CD8-positive, alpha-beta memory T cell (primary cell): ENCODE data around the gene EXOC4. TPM values are rescaled to one million over a fixed set of nuclear protein-coding genes. Genes with fewer than 3 reads are reported as not detected.

Source experiments
- CTCF ChIA-PET: fragments of 350-600 bp; sonication (Branson Sonifier 250); formaldehyde crosslinking; loops from one replicate; lab custom pipeline; 2021; ENCODE audit warnings: antibody characterized with exemption; lab: Charles Lee
- POLR2A ChIA-PET: fragments of 350-600 bp; sonication (Branson Sonifier 250); formaldehyde crosslinking; loops from one replicate; lab custom pipeline; 2021; ENCODE audit warnings: antibody characterized with exemption; lab: Charles Lee
- DNase-seq, 5 donors: peaks; one replicate each; pipeline versions ENCODE4 v3.0.0 to v3.0.0-alpha.2; 2020 to 2022; ENCODE audit warnings: mixed read lengths in 1 of 5
- H3K27ac ChIP-seq: one replicate; pipeline ENCODE4 v1.7.0; 2013; ENCODE audit warnings: low read depth, mild to moderate bottlenecking, low read length, moderate library complexity
- H3K27me3 ChIP-seq: 2 replicates; pipeline ENCODE4 v1.7.0; 2013; ENCODE audit warnings: low read length, mild to moderate bottlenecking; ENCODE audit not compliant: insufficient read depth, poor library complexity, severe bottlenecking
- H3K36me3 ChIP-seq: 2 replicates; pipeline ENCODE4 v1.7.0; 2013; ENCODE audit warnings: mild to moderate bottlenecking, low read length, moderate library complexity; ENCODE audit not compliant: insufficient read depth
- H3K4me1 ChIP-seq: 2 replicates; pipeline ENCODE4 v1.7.0; 2013; ENCODE audit warnings: mild to moderate bottlenecking, low read length, moderate library complexity; ENCODE audit not compliant: insufficient read depth
- H3K4me3 ChIP-seq: 2 replicates; pipeline ENCODE4 v1.7.0; 2013; ENCODE audit warnings: mild to moderate bottlenecking, low read length
- H3K9me3 ChIP-seq: 2 replicates; pipeline ENCODE4 v1.7.0; 2013; ENCODE audit warnings: mild to moderate bottlenecking, low read length
- H3K27ac Mint-ChIP-seq, 8 donors: one replicate each; pipeline ENCODE4 v1.8.0; 2020 to 2021; ENCODE audit warnings: mixed read lengths in 8 of 8, mild to moderate bottlenecking in 6 of 8, inconsistent platforms in 3 of 8, moderate library complexity in 3 of 8
- H3K27me3 Mint-ChIP-seq, 2 donors: one replicate each; pipeline ENCODE4 v1.8.0; 2020 to 2021; ENCODE audit warnings: mixed read lengths in 2 of 2, mild to moderate bottlenecking in 1 of 2, moderate library complexity in 1 of 2
- H3K36me3 Mint-ChIP-seq, 3 donors: one replicate each; pipeline ENCODE4 v1.8.0; 2020 to 2021; ENCODE audit warnings: mixed read lengths in 3 of 3, inconsistent platforms in 1 of 3, mild to moderate bottlenecking in 1 of 3
- H3K4me1 Mint-ChIP-seq, 3 donors: one replicate each; pipeline ENCODE4 v1.8.0; 2020 to 2021; ENCODE audit warnings: mixed read lengths in 3 of 3, inconsistent platforms in 1 of 3, mild to moderate bottlenecking in 1 of 3
- H3K4me3 Mint-ChIP-seq, 7 donors: one replicate each; pipeline ENCODE4 v1.8.0; 2020 to 2021; ENCODE audit warnings: mixed read lengths in 7 of 7, mild to moderate bottlenecking in 6 of 7, moderate library complexity in 4 of 7, inconsistent platforms in 2 of 7
- H3K9me3 Mint-ChIP-seq, 5 donors: one replicate each; pipeline ENCODE4 v1.8.0; 2020 to 2022; ENCODE audit warnings: mixed read lengths in 5 of 5, mild to moderate bottlenecking in 3 of 5, moderate library complexity in 2 of 5, inconsistent platforms in 1 of 5
- polyA plus RNA-seq: library from polyadenylated mRNA; unstranded; fragments of 300-500 nt; fragmentation: Illumina TruSeq; gene quantifications from one replicate; pipeline ENCODE4 v1.2.3, GENCODE V29; 2021
- total RNA-seq, 2 experiments: library from RNA; stranded (reverse); gene quantifications; one replicate each; pipeline ENCODE4 v1.2.3, GENCODE V29; 2021

The EXOC4 gene
- total and polyA plus RNA-seq, 3 experiments from 2014 or later: 34.5 to 53.2 (median 50.3) TPM

- no peak for DNase-seq
- Histone ChIP-seq H3K9me3 (no peaks in the 10 kb centered on the region), H3K4me1 (no peaks in the 10 kb centered on the region), H3K36me3 (no peaks in the 10 kb centered on the region), H3K27me3 (no peaks in the 10 kb centered on the region), H3K4me3 (no peak overlapping the region), H3K27ac (no peak overlapping the region)
- Mint-ChIP-seq H3K27ac (no peak overlapping the region), H3K27me3 (peaks cover 0 to 1% of the 10 kb centered on the region in 2 donors), H3K9me3 (no peaks in the 10 kb centered on the region), H3K4me3 (no peak overlapping the region), H3K36me3 (peaks cover 6 to 24% (median 13%) of the 10 kb centered on the region in 3 donors), H3K4me1 (peaks cover 0 to 4% (median 0%) of the 10 kb centered on the region in 3 donors)
- POLR2A ChIA-PET: no interaction called here
- CTCF ChIA-PET: no interaction called here
Observed at GRCh38 chr7:133517766-133518165, 264.9 kb downstream of the EXOC4 start.

GRCh38 chr7:133518718-133519117 is 265.8 kb downstream of the EXOC4 start:
- no peaks in the 10 kb centered on the region for H3K9me3 ChIP-seq
- CTCF ChIA-PET: no interaction called here
- DNase-seq: no peak
- Mint-ChIP-seq H3K27ac (no peak overlapping the region), H3K4me3 (no peak overlapping the region), H3K27me3 (peaks cover 0 to 1% of the 10 kb centered on the region in 2 donors), H3K4me1 (peaks cover 0 to under 1% (median 0%) of the 10 kb centered on the region in 3 donors), H3K36me3 (peaks cover 6 to 21% (median 11%) of the 10 kb centered on the region in 3 donors), H3K9me3 (no peaks in the 10 kb centered on the region)
- no peaks in the 10 kb centered on the region for H3K4me1 ChIP-seq
- POLR2A ChIA-PET: no interaction called here
- H3K27ac ChIP-seq: no peak overlapping the region
- H3K36me3 ChIP-seq: no peaks in the 10 kb centered on the region
- no peaks in the 10 kb centered on the region for H3K27me3 ChIP-seq
- H3K4me3 ChIP-seq: no peak overlapping the region

GRCh38 chr7:133520248-133520647 is 267.4 kb downstream of the EXOC4 start:
- H3K27me3 ChIP-seq: no peaks in the 10 kb centered on the region
- no peak for DNase-seq
- no peak overlapping the region for H3K4me3 ChIP-seq
- Mint-ChIP-seq H3K36me3 (peaks cover 4 to 25% (median 10%) of the 10 kb centered on the region in 3 donors), H3K9me3 (no peaks in the 10 kb centered on the region), H3K4me3 (no peak overlapping the region), H3K27me3 (peaks cover 0 to 1% of the 10 kb centered on the region in 2 donors), H3K4me1 (peaks cover 0 to 5% (median 0%) of the 10 kb centered on the region in 3 donors), H3K27ac (no peak overlapping the region)
- no peaks in the 10 kb centered on the region for H3K4me1 ChIP-seq
- ChIA-PET POLR2A (no interaction called here), CTCF (no interaction called here)
- no peak overlapping the region for H3K27ac ChIP-seq
- no peaks in the 10 kb centered on the region for H3K36me3 ChIP-seq
- H3K9me3 ChIP-seq: no peaks in the 10 kb centered on the region

- H3K27ac Mint-ChIP-seq: no peak overlapping the region
- Histone ChIP-seq H3K27me3 (no peaks in the 10 kb centered on the region), H3K27ac (no peak overlapping the region), H3K9me3 (no peaks in the 10 kb centered on the region), H3K36me3 (no peaks in the 10 kb centered on the region), H3K4me3 (no peak overlapping the region), H3K4me1 (no peaks in the 10 kb centered on the region)
- H3K27me3 Mint-ChIP-seq: no peaks in the 10 kb centered on the region
- peaks cover 1 to 19% (median 5%) of the 10 kb centered on the region in 3 donors for H3K36me3 Mint-ChIP-seq
- H3K9me3 Mint-ChIP-seq: no peaks in the 10 kb centered on the region
- no peak overlapping the region for H3K4me3 Mint-ChIP-seq
- peaks cover 0 to 5% (median 0%) of the 10 kb centered on the region in 3 donors for H3K4me1 Mint-ChIP-seq
- POLR2A ChIA-PET: no interaction called here
- no peak for DNase-seq
- CTCF ChIA-PET: no interaction called here
Observed at GRCh38 chr7:133522501-133522900, 269.6 kb downstream of the EXOC4 start.

GRCh38 chr7:133528796-133529195 is 275.9 kb downstream of the EXOC4 start:
- no peak overlapping the region for H3K27ac Mint-ChIP-seq
- no peaks in the 10 kb centered on the region for H3K9me3 ChIP-seq

GRCh38 chr7:133529861-133530260 is 277.0 kb downstream of the EXOC4 start:
- Mint-ChIP-seq H3K4me1 (peaks cover 0 to under 1% (median 0%) of the 10 kb centered on the region in 3 donors), H3K36me3 (peaks cover 2 to 7% (median 7%) of the 10 kb centered on the region in 3 donors), H3K27ac (no peak overlapping the region), H3K27me3 (no peaks in the 10 kb centered on the region), H3K4me3 (no peak overlapping the region), H3K9me3 (no peaks in the 10 kb centered on the region)
- no peaks in the 10 kb centered on the region for H3K4me1 ChIP-seq
- DNase-seq: no peak
- no peaks in the 10 kb centered on the region for H3K36me3 ChIP-seq
- no peak overlapping the region for H3K4me3 ChIP-seq
- H3K27me3 ChIP-seq: no peaks in the 10 kb centered on the region
- POLR2A ChIA-PET: no interaction called here
- H3K27ac ChIP-seq: no peak overlapping the region
- H3K9me3 ChIP-seq: no peaks in the 10 kb centered on the region
- CTCF ChIA-PET: no interaction called here

More at GRCh38 chr7:133528796-133529195, 275.9 kb downstream of the EXOC4 start:
- Histone ChIP-seq H3K27me3 (no peaks in the 10 kb centered on the region), H3K4me3 (no peak overlapping the region), H3K27ac (no peak overlapping the region), H3K36me3 (no peaks in the 10 kb centered on the region), H3K4me1 (no peaks in the 10 kb centered on the region)
- Mint-ChIP-seq H3K4me1 (peaks cover 0 to 5% (median 0%) of the 10 kb centered on the region in 3 donors), H3K9me3 (no peaks in the 10 kb centered on the region), H3K36me3 (peaks cover 2 to 11% (median 4%) of the 10 kb centered on the region in 3 donors), H3K4me3 (no peak overlapping the region), H3K27me3 (no peaks in the 10 kb centered on the region)
- ChIA-PET POLR2A (no interaction called here), CTCF (no interaction called here)
- DNase-seq: no peak

GRCh38 chr7:133530682-133531081 is 277.8 kb downstream of the EXOC4 start:
- H3K4me3 ChIP-seq: no peak overlapping the region
- H3K9me3 ChIP-seq: no peaks in the 10 kb centered on the region
- H3K27me3 Mint-ChIP-seq: no peaks in the 10 kb centered on the region
- no peak overlapping the region for H3K27ac Mint-ChIP-seq
- no peaks in the 10 kb centered on the region for H3K9me3 Mint-ChIP-seq
- ChIA-PET POLR2A (no interaction called here), CTCF (no interaction called here)
- H3K4me3 Mint-ChIP-seq: no peak overlapping the region
- H3K4me1 Mint-ChIP-seq: no peaks in the 10 kb centered on the region
- peaks cover 2 to 7% (median 6%) of the 10 kb centered on the region in 3 donors for H3K36me3 Mint-ChIP-seq
- DNase-seq: no peak
- H3K4me1 ChIP-seq: no peaks in the 10 kb centered on the region
- H3K27ac ChIP-seq: no peak overlapping the region
- no peaks in the 10 kb centered on the region for H3K27me3 ChIP-seq
- H3K36me3 ChIP-seq: no peaks in the 10 kb centered on the region

- no peaks in the 10 kb centered on the region for H3K4me1 ChIP-seq
- Mint-ChIP-seq H3K27me3 (no peaks in the 10 kb centered on the region), H3K9me3 (no peaks in the 10 kb centered on the region), H3K36me3 (peaks cover 5 to 11% (median 6%) of the 10 kb centered on the region in 3 donors), H3K4me1 (peaks cover 3 to 8% (median 4%) of the 10 kb centered on the region in 3 donors), H3K27ac (no peak overlapping the region), H3K4me3 (no peak overlapping the region)
- H3K36me3 ChIP-seq: no peaks in the 10 kb centered on the region
- POLR2A ChIA-PET: no interaction called here
- H3K27me3 ChIP-seq: no peaks in the 10 kb centered on the region
- no peak overlapping the region for H3K4me3 ChIP-seq
- CTCF ChIA-PET: interaction anchor here (1.2 kb wide), 1 partner anchor 8 kb away, joined by 4 read pairs; no protein-coding TSS in a partner anchor
- DNase-seq: no peak
- no peak overlapping the region for H3K27ac ChIP-seq
- H3K9me3 ChIP-seq: no peaks in the 10 kb centered on the region
Observed at GRCh38 chr7:133534816-133535215, 281.9 kb downstream of the EXOC4 start.
